Mesendoderm (in vitro differentiated cells): ENCODE results near the gene SSH2.

Source experiments
- DNase-seq: peaks from one replicate; pipeline ENCODE4 v3.0.0; 2013
- H2AK5ac ChIP-seq: 2 replicates; pipeline ENCODE4 v1.6.1; 2013; ENCODE audit warnings: low read length, inconsistent platforms
- H2BK120ac ChIP-seq: 2 replicates; pipeline ENCODE4 v1.6.1; 2013; ENCODE audit warnings: low read depth, mild to moderate bottlenecking, low read length, moderate library complexity, mixed read lengths
- H2BK15ac ChIP-seq: replicated peaks from 2 replicates; pipeline ENCODE4 v1.6.1; 2013; ENCODE audit warnings: low read depth, mild to moderate bottlenecking, moderate library complexity
- H2BK5ac ChIP-seq: 2 replicates; pipeline ENCODE4 v1.6.1; 2013; ENCODE audit warnings: low read length, inconsistent platforms
- H3K18ac ChIP-seq: 2 replicates; pipeline ENCODE4 v1.6.1; 2013; ENCODE audit warnings: mild to moderate bottlenecking, low read length, mixed read lengths
- H3K23ac ChIP-seq: one replicate; pipeline ENCODE4 v1.6.1; 2013; ENCODE audit warnings: low read length
- H3K27ac ChIP-seq: 2 replicates; pipeline ENCODE4 v1.5.1; 2013; ENCODE audit warnings: low read depth, mild to moderate bottlenecking, inconsistent platforms, low read length, moderate library complexity
- H3K27me3 ChIP-seq: 2 replicates; pipeline ENCODE4 v1.6.1; 2013; ENCODE audit warnings: low read length, control low read depth, mild to moderate bottlenecking, inconsistent platforms; ENCODE audit not compliant: insufficient read depth, poor library complexity
- H3K36me3 ChIP-seq: 2 replicates; pipeline ENCODE4 v1.6.1; 2013; ENCODE audit warnings: low read length, inconsistent platforms; ENCODE audit not compliant: control insufficient read depth, insufficient read depth
- H3K4ac ChIP-seq: one replicate; pipeline ENCODE4 v1.6.1; 2013; ENCODE audit warnings: low read depth, mild to moderate bottlenecking, low read length, moderate library complexity
- H3K4me1 ChIP-seq: 2 replicates; pipeline ENCODE4 v1.6.1; 2013; ENCODE audit warnings: low read depth, low read length, inconsistent platforms; ENCODE audit not compliant: control insufficient read depth
- H3K4me2 ChIP-seq: 2 replicates; pipeline ENCODE4 v1.6.1; 2013; ENCODE audit warnings: low read length
- H3K4me3 ChIP-seq: 2 replicates; pipeline ENCODE4 v1.5.1; 2013; ENCODE audit warnings: mild to moderate bottlenecking, low read length
- H3K56ac ChIP-seq: one replicate; pipeline ENCODE4 v1.6.1; 2013; ENCODE audit warnings: low read length
- H3K79me1 ChIP-seq: 2 replicates; pipeline ENCODE4 v1.6.1; 2013; ENCODE audit warnings: low read length, inconsistent platforms
- H3K79me2 ChIP-seq: 2 replicates; pipeline ENCODE4 v1.6.1; 2013; ENCODE audit warnings: mild to moderate bottlenecking, low read length; ENCODE audit not compliant: control insufficient read depth, insufficient read depth
- H3K9ac ChIP-seq: 2 replicates; pipeline ENCODE4 v1.6.1; 2013; ENCODE audit warnings: low read length, inconsistent platforms
- H4K5ac ChIP-seq: one replicate; pipeline ENCODE4 v1.6.1; 2013; ENCODE audit warnings: low read length
- H4K8ac ChIP-seq: one replicate; pipeline ENCODE4 v1.6.1; 2013; ENCODE audit warnings: low read depth, mild to moderate bottlenecking, control low read depth, low read length, moderate library complexity
- WGBS: extraction: QIAGEN DNeasy Blood & Tissue Kit; methylation state at CpG from one replicate; pipeline ENCODE4 v1.1.7; 2013; ENCODE audit warnings: low lambda C conversion rate, missing lambda C conversion rate; ENCODE audit not compliant: insufficient coverage; ENCODE audit errors: extremely low coverage; 5-methylcytosine and 5-hydroxymethylcytosine counted together

The SSH2 gene

GRCh38 chr17:29837531-29837930 is 92.5 kb downstream of the SSH2 start:
- H3K79me2 ChIP-seq, result no peaks in the 10 kb centered on the region
- no peak overlapping the region for H4K5ac ChIP-seq
- H3K9ac ChIP-seq, result no peak overlapping the region
- no peak overlapping the region for H4K8ac ChIP-seq
- H2BK120ac ChIP-seq, result no peak overlapping the region
- no peak overlapping the region for H3K27ac ChIP-seq
- WGBS, result no CpG with 5 or more reads among the region's 7 CpGs
- H3K4me1 ChIP-seq, result no peaks in the 10 kb centered on the region
- H2AK5ac ChIP-seq, result no peak overlapping the region
- H3K4me3 ChIP-seq, result no peak overlapping the region
- H3K4ac ChIP-seq, result no peak overlapping the region
- no peak overlapping the region for H3K56ac ChIP-seq
- H2BK15ac ChIP-seq, result no peak overlapping the region
- H3K36me3 ChIP-seq, result no peaks in the 10 kb centered on the region
- DNase-seq, result no peak
- H3K79me1 ChIP-seq, result no peaks in the 10 kb centered on the region
- no peak overlapping the region for H2BK5ac ChIP-seq
- H3K27me3 ChIP-seq, result no peaks in the 10 kb centered on the region
- H3K23ac ChIP-seq, result no peak overlapping the region
- H3K18ac ChIP-seq, result no peak overlapping the region
- no peak overlapping the region for H3K4me2 ChIP-seq

- H4K8ac ChIP-seq, result no peak overlapping the region
- WGBS, result no CpG with 5 or more reads among the region's 5 CpGs
- no peaks in the 10 kb centered on the region for H3K79me1 ChIP-seq
- no peak overlapping the region for H3K23ac ChIP-seq
- no peak overlapping the region for H4K5ac ChIP-seq
- no peak for DNase-seq
- H2BK120ac ChIP-seq, result no peak overlapping the region
- no peaks in the 10 kb centered on the region for H3K27me3 ChIP-seq
- no peaks in the 10 kb centered on the region for H3K36me3 ChIP-seq
- H3K79me2 ChIP-seq, result no peaks in the 10 kb centered on the region
- H2BK15ac ChIP-seq, result no peak overlapping the region
- H3K18ac ChIP-seq, result no peak overlapping the region
- H3K4me3 ChIP-seq, result no peak overlapping the region
- H3K4ac ChIP-seq, result no peak overlapping the region
- no peak overlapping the region for H3K4me2 ChIP-seq
- H2BK5ac ChIP-seq, result no peak overlapping the region
- no peak overlapping the region for H3K27ac ChIP-seq
- no peak overlapping the region for H2AK5ac ChIP-seq
- no peak overlapping the region for H3K9ac ChIP-seq
- no peaks in the 10 kb centered on the region for H3K4me1 ChIP-seq
- no peak overlapping the region for H3K56ac ChIP-seq
These were observed 93.4 kb downstream of the SSH2 start for GRCh38 chr17:29836643-29837042.

- Histone ChIP-seq H3K4me2 (no peak overlapping the region), H3K4me3 (no peak overlapping the region), H3K27me3 (no peaks in the 10 kb centered on the region), H3K56ac (no peak overlapping the region), H4K5ac (no peak overlapping the region), H3K9ac (no peak overlapping the region), H3K79me2 (no peaks in the 10 kb centered on the region), H2AK5ac (no peak overlapping the region), H3K4me1 (no peaks in the 10 kb centered on the region), H3K4ac (no peak overlapping the region), H3K79me1 (no peaks in the 10 kb centered on the region), H3K23ac (no peak overlapping the region), H2BK120ac (no peak overlapping the region), H3K27ac (no peak overlapping the region), H2BK5ac (no peak overlapping the region), H4K8ac (no peak overlapping the region), H2BK15ac (no peak overlapping the region), H3K18ac (no peak overlapping the region), H3K36me3 (no peaks in the 10 kb centered on the region)
- DNase-seq, result peak; percentile 35
- no CpG with 5 or more reads among the region's 10 CpGs for WGBS
These were observed 94.3 kb downstream of the SSH2 start for GRCh38 chr17:29835435-29836351.

- Histone ChIP-seq H3K27ac (no peak overlapping the region), H3K4me1 (peaks cover 4% of the 10 kb centered on the region), H3K18ac (no peak overlapping the region), H2BK5ac (no peak overlapping the region), H2AK5ac (no peak overlapping the region), H3K9ac (no peak overlapping the region), H4K8ac (no peak overlapping the region), H3K4ac (no peak overlapping the region), H3K36me3 (no peaks in the 10 kb centered on the region), H3K79me2 (no peaks in the 10 kb centered on the region), H4K5ac (no peak overlapping the region), H3K23ac (no peak overlapping the region), H3K56ac (no peak overlapping the region), H2BK120ac (no peak overlapping the region), H3K4me3 (no peak overlapping the region), H2BK15ac (no peak overlapping the region), H3K27me3 (no peaks in the 10 kb centered on the region), H3K4me2 (no peak overlapping the region), H3K79me1 (no peaks in the 10 kb centered on the region)
- WGBS, result no CpG with 5 or more reads among the region's 1 CpG
- DNase-seq, result no peak
These were observed 96.2 kb downstream of the SSH2 start for GRCh38 chr17:29833801-29834200.

- Histone ChIP-seq H3K18ac (no peak overlapping the region), H2BK5ac (no peak overlapping the region), H3K79me1 (no peaks in the 10 kb centered on the region), H2BK15ac (no peak overlapping the region), H2AK5ac (no peak overlapping the region), H4K8ac (no peak overlapping the region), H3K9ac (no peak overlapping the region), H3K56ac (no peak overlapping the region), H2BK120ac (no peak overlapping the region), H3K4me2 (no peak overlapping the region), H4K5ac (no peak overlapping the region), H3K36me3 (no peaks in the 10 kb centered on the region), H3K79me2 (no peaks in the 10 kb centered on the region), H3K4me1 (peaks cover 6% of the 10 kb centered on the region), H3K23ac (no peak overlapping the region), H3K27ac (no peak overlapping the region), H3K4ac (no peak overlapping the region), H3K4me3 (no peak overlapping the region), H3K27me3 (no peaks in the 10 kb centered on the region)
- no peak for DNase-seq
- WGBS, result no CpG with 5 or more reads among the region's 3 CpGs
These were observed 101.2 kb downstream of the SSH2 start for GRCh38 chr17:29828676-29829284.
